Breast epithelium (tissue), 4 donors: ENCODE measurements around the gene DNAJB7. TPM values are rescaled to one million over a fixed set of nuclear protein-coding genes. Genes with fewer than 3 reads are reported as not detected.
"Not testable (repeated sequence)": the region's sequence is repeated elsewhere in the genome, so short reads cannot be mapped to it uniquely, and the experiment has no call there.

Experiments
- DNase-seq, 2 donors: peaks; one replicate each; pipeline ENCODE4 v3.0.0-alpha.2; 2019; ENCODE audit warnings: low spot score in 2 of 2
- H3K27ac ChIP-seq, 2 donors: fragments of 200-600 bp; sonication (generic) in 1 of 2; one replicate each; pipeline ENCODE4 v1.5.1; 2016 to 2019; ENCODE audit warnings: mild to moderate bottlenecking in 1 of 2
- H3K27me3 ChIP-seq, 2 donors: fragments of 200-600 bp; sonication (generic) in 1 of 2; one replicate each; pipeline versions ENCODE4 v1.5.1 to v1.6.0; 2017 to 2019; ENCODE audit warnings: control low read depth in 1 of 2, mild to moderate bottlenecking in 1 of 2
- H3K36me3 ChIP-seq: fragments of 200-600 bp; one replicate; pipeline ENCODE4 v1.5.1; 2019
- H3K4me1 ChIP-seq, 2 donors: fragments of 200-600 bp; sonication (generic); one replicate each; pipeline ENCODE4 v1.5.1; 2016 to 2019; ENCODE audit warnings: control low read depth in 1 of 2
- H3K4me3 ChIP-seq, 3 donors: fragments of 200-600 bp; sonication (generic); 1 replicate in 2 of 3; 2 replicates in 1 of 3; pipeline ENCODE4 v1.5.1; 2016 to 2019; ENCODE audit warnings: mild to moderate bottlenecking in 3 of 3, moderate library complexity in 2 of 3
- H3K9me3 ChIP-seq, 2 donors: fragments of 200-600 bp; sonication (generic) in 1 of 2; one replicate each; pipeline ENCODE4 v1.5.1; 2016 to 2019; ENCODE audit warnings: control low read depth in 1 of 2
- CTCF ChIP-seq, 3 donors: fragments of 450-650 bp; IDR thresholded peaks; one replicate each; pipeline ENCODE4 v1.5.1; 2016 to 2017; ENCODE audit warnings: antibody characterized with exemption in 3 of 3, mild to moderate bottlenecking in 3 of 3, moderate library complexity in 3 of 3
- POLR2A ChIP-seq: fragments of 450-650 bp; IDR thresholded peaks from one replicate; pipeline ENCODE4 v1.6.1; 2016; ENCODE audit warnings: antibody characterized with exemption, mild to moderate bottlenecking, moderate library complexity
- POLR2AphosphoS5 ChIP-seq, 3 donors: sonication (generic); formaldehyde crosslinking; IDR thresholded peaks; one replicate each; pipeline ENCODE4 v1.6.1; 2017; ENCODE audit warnings: antibody characterized with exemption in 3 of 3
- intact Hi-C: fragments of 100-400 bp; cut with DNase I; formaldehyde crosslinking; loops from one replicate; pipeline ENCODE4 v1.15.1; 2023; ENCODE audit warnings: low total_unique reads
- total RNA-seq, 3 donors: library from RNA; depleted of rRNA; stranded (reverse); fragments of >200 nt; gene quantifications; one replicate each; pipeline ENCODE4 v1.1.0, GENCODE V29; 2016

DNAJB7 gene
- total RNA-seq, 3 donors from 2014 or later, result not detected

GRCh38 chr22:40853333-40853732, 8.6 kb downstream of the DNAJB7 start:
- Histone ChIP-seq H3K4me1 (peaks cover 0 to 11% of the 10 kb centered on the region in 2 donors), H3K27ac (peak overlapping the region in 1 of 2 donors; percentile 98), H3K36me3 (no peaks in the 10 kb centered on the region), H3K27me3 (no peaks in the 10 kb centered on the region), H3K9me3 (no peaks in the 10 kb centered on the region), H3K4me3 (peak overlapping the region in 2 of 3 donors; percentile 88 to 94)
- no peak for DNase-seq
- TF ChIP-seq POLR2AphosphoS5 (IDR thresholded peaks at IDR 0.05) (no peak), POLR2A (no peak), CTCF (IDR thresholded peaks at IDR 0.05) (no peak)
- intact Hi-C loops, result loop anchor here (10.0 kb wide), 1 partner anchor 591 kb away; the partner anchor contains the start of gene TOB2

GRCh38 chr22:40845816-40846215, 16.1 kb downstream of the DNAJB7 start:
- intact Hi-C loops, H3K9me3 ChIP-seq, H3K36me3 ChIP-seq, H3K27ac ChIP-seq, H3K27me3 ChIP-seq, H3K4me3 ChIP-seq, DNase-seq, H3K4me1 ChIP-seq: not testable (repeated sequence)

GRCh38 chr22:40844951-40845350, 17.0 kb downstream of the DNAJB7 start:
- no peak for DNase-seq
- H3K9me3 ChIP-seq, result no peaks in the 10 kb centered on the region
- no peaks in the 10 kb centered on the region for H3K27me3 ChIP-seq
- intact Hi-C loops, result no loop called here
- no peaks in the 10 kb centered on the region for H3K4me1 ChIP-seq
- no peaks in the 10 kb centered on the region for H3K36me3 ChIP-seq
- H3K27ac ChIP-seq, result no peak overlapping the region
- no peak for TF ChIP-seq POLR2AphosphoS5 (IDR thresholded peaks at IDR 0.05)
- TF ChIP-seq CTCF (IDR thresholded peaks at IDR 0.05), result no peak
- no peak for TF ChIP-seq POLR2A
- no peak overlapping the region for H3K4me3 ChIP-seq

GRCh38 chr22:40838486-40838885, 23.4 kb downstream of the DNAJB7 start:
- intact Hi-C loops, result no loop called here
- H3K4me3 ChIP-seq, result no peak overlapping the region
- TF ChIP-seq CTCF (IDR thresholded peaks at IDR 0.05) (no peak), POLR2AphosphoS5 (IDR thresholded peaks at IDR 0.05) (no peak), POLR2A (no peak)
- H3K9me3 ChIP-seq, result no peaks in the 10 kb centered on the region
- DNase-seq, result no peak
- no peak overlapping the region for H3K27ac ChIP-seq
- H3K4me1 ChIP-seq, result no peaks in the 10 kb centered on the region
- no peaks in the 10 kb centered on the region for H3K27me3 ChIP-seq
- H3K36me3 ChIP-seq, result no peaks in the 10 kb centered on the region

- Histone ChIP-seq H3K27ac (no peak overlapping the region), H3K4me1 (no peaks in the 10 kb centered on the region), H3K36me3 (no peaks in the 10 kb centered on the region), H3K27me3 (no peaks in the 10 kb centered on the region), H3K9me3 (no peaks in the 10 kb centered on the region), H3K4me3 (no peak overlapping the region)
- DNase-seq, result no peak
- intact Hi-C loops, result no loop called here
- TF ChIP-seq CTCF (IDR thresholded peaks at IDR 0.05) (no peak), POLR2A (no peak), POLR2AphosphoS5 (IDR thresholded peaks at IDR 0.05) (no peak)
Measured at GRCh38 chr22:40834619-40835018, 27.3 kb downstream of the DNAJB7 start.

GRCh38 chr22:40829131-40829530, 32.8 kb downstream of the DNAJB7 start:
- DNase-seq, result no peak
- no peak overlapping the region for H3K4me3 ChIP-seq
- H3K36me3 ChIP-seq, result peaks cover 7% of the 10 kb centered on the region
- no peaks in the 10 kb centered on the region for H3K27me3 ChIP-seq
- no peaks in the 10 kb centered on the region for H3K4me1 ChIP-seq
- intact Hi-C loops, result no loop called here
- no peak overlapping the region for H3K27ac ChIP-seq
- no peaks in the 10 kb centered on the region for H3K9me3 ChIP-seq
- TF ChIP-seq CTCF (IDR thresholded peaks at IDR 0.05) (no peak), POLR2A (no peak), POLR2AphosphoS5 (IDR thresholded peaks at IDR 0.05) (no peak)
